K562 (cell line): ENCODE data around the gene EPSTI1. TPM values are rescaled to one million over a fixed set of nuclear protein-coding genes. Genes with fewer than 3 reads are reported as not detected.

ENCODE experiments used
- ATAC-seq: fragments of 200-7000 bp; cut with Tn5 transposase; 3 replicates; pipeline ENCODE4 v1.9.1; 2020; ENCODE audit warnings: moderate library complexity
- BruUV-seq: library from RNA; stranded (reverse); fragments of 400-500 nt; replicated peaks from 2 replicates; lab custom pipeline; 2021; lab: Mats Ljungman, UMichigan
- CTCF ChIA-PET: fragments of 300-600 bp; formaldehyde crosslinking; extraction: SDS; loops from one replicate; lab custom pipeline; 2021; ENCODE audit warnings: low intra/inter-chr PET ratio; lab: Yijun Ruan, JAX
- POLR2A ChIA-PET: fragments of 300-600, 350-650 bp; sonication (Branson Sonifier 250); formaldehyde crosslinking; extraction: SDS; loops from one replicate; lab custom pipeline; 2021; ENCODE audit warnings: antibody characterized with exemption, inconsistent platforms; lab: Yijun Ruan, JAX
- DNase-seq, 4 experiments: peaks; one replicate each; pipeline versions ENCODE4 v3.0.0 to v3.0.0-alpha.2; 2011 to 2018; ENCODE audit warnings: low spot score in 3 of 4, mixed read lengths in 3 of 4; ENCODE audit errors: extremely low read depth in 1 of 4
- FAIRE-seq: peaks from 2 replicates; lab custom pipeline; 2011; peaks lifted over from hg19 to GRCh38; lab: Jason Lieb, UNC
- H2AFZ ChIP-seq: 2 replicates; pipeline ENCODE4 v1.6.0; 2011; ENCODE audit warnings: low read depth, low read length, control low read depth, inconsistent platforms
- H3K27ac ChIP-seq: fragments of 200-600 bp; 3 replicates; pipeline ENCODE4 v1.8.0; 2011; ENCODE audit warnings: low read depth, mild to moderate bottlenecking, control low read depth, inconsistent platforms, low read length, moderate library complexity, mixed read lengths; ENCODE audit errors: extremely low read depth
- H3K27me3 ChIP-seq, 2 experiments: fragments of 300-600 bp in 1 of 2; 2 replicates in 1 of 2; 3 replicates in 1 of 2; pipeline versions ENCODE4 v1.6.0 to v1.8.0; 2011; ENCODE audit warnings: inconsistent platforms in 2 of 2, low read length in 2 of 2, mild to moderate bottlenecking in 1 of 2, mixed read lengths in 1 of 2, moderate library complexity in 1 of 2; ENCODE audit not compliant: control insufficient read depth in 2 of 2, insufficient read depth in 2 of 2
- H3K36me3 ChIP-seq: fragments of 300-600 bp; 3 replicates; pipeline ENCODE4 v1.8.0; 2011; ENCODE audit warnings: mild to moderate bottlenecking, low read length, inconsistent platforms; ENCODE audit not compliant: control insufficient read depth, insufficient read depth
- H3K4me1 ChIP-seq, 2 experiments: fragments of 200-600 bp in 1 of 2; replicated peaks in 1 of 2; 2 replicates in 1 of 2; 3 replicates in 1 of 2; pipeline versions ENCODE4 v1.5.1 to v1.8.0; 2011; ENCODE audit warnings: inconsistent platforms in 2 of 2, low read length in 2 of 2, mild to moderate bottlenecking in 1 of 2, mixed read lengths in 1 of 2, moderate library complexity in 1 of 2; ENCODE audit not compliant: control insufficient read depth in 2 of 2, insufficient read depth in 2 of 2
- H3K4me2 ChIP-seq: 2 replicates; pipeline ENCODE4 v1.6.1; 2011; ENCODE audit warnings: low read length, control low read depth, inconsistent platforms, mixed read lengths; ENCODE audit not compliant: insufficient read depth
- H3K4me3 ChIP-seq: fragments of 200-600 bp; sonication (generic), shearing (Covaris generic); 2 replicates; pipeline ENCODE4 v1.5.1; 2016; ENCODE audit warnings: control low read depth, inconsistent platforms
- H3K79me2 ChIP-seq: fragments of 200-600 bp; 3 replicates; pipeline ENCODE4 v1.8.0; 2011; ENCODE audit warnings: low read length, inconsistent platforms; ENCODE audit not compliant: control insufficient read depth, insufficient read depth
- H3K9ac ChIP-seq, 2 experiments: 2 replicates each; pipeline versions ENCODE4 v1.6.0 to v1.6.1; 2011; ENCODE audit warnings: low read depth in 2 of 2, low read length in 2 of 2, control low read depth in 1 of 2, inconsistent platforms in 1 of 2, mild to moderate bottlenecking in 1 of 2, mixed read lengths in 1 of 2; ENCODE audit not compliant: insufficient read depth in 1 of 2
- H3K9me1 ChIP-seq: one replicate; pipeline ENCODE4 v1.6.0; 2011; ENCODE audit warnings: inconsistent platforms, mild to moderate bottlenecking, low read length, moderate library complexity; ENCODE audit not compliant: control insufficient read depth, insufficient read depth
- H3K9me3 ChIP-seq: replicated peaks from 2 replicates; pipeline ENCODE4 v1.5.1; 2011; ENCODE audit warnings: low read depth, low read length, inconsistent platforms; ENCODE audit not compliant: control insufficient read depth, insufficient read depth
- H4K20me1 ChIP-seq: replicated peaks from 2 replicates; pipeline ENCODE4 v1.6.1; 2011; ENCODE audit warnings: low read length, inconsistent platforms, mixed read lengths; ENCODE audit not compliant: control insufficient read depth, insufficient read depth
- ARID3A ChIP-seq: IDR thresholded peaks from 2 replicates; pipeline ENCODE4 v1.6.1; 2012; ENCODE audit warnings: low read depth, low read length, improper control_type of control experiment, borderline replicate concordance
- CBX2 ChIP-seq: fragments of 200-600 bp; sonication (generic); IDR thresholded peaks from one replicate; pipeline ENCODE4 v1.6.1; 2012; ENCODE audit warnings: mild to moderate bottlenecking, low read length, inconsistent platforms; ENCODE audit not compliant: insufficient read depth, poor library complexity, severe bottlenecking
- CEBPG ChIP-seq, 3 experiments: fragments of 200-800 bp in 1 of 3; sonication (Bioruptor generic) in 1 of 3; sonication (generic) in 1 of 3; formaldehyde crosslinking in 1 of 3; IDR thresholded peaks in 2 of 3; conservative IDR thresholded peaks in 1 of 3; 2 replicates each; pipeline versions ENCODE4 v1.6.1 to v1.8.0; 2016 to 2022; ENCODE audit warnings: missing compliant biosample characterization in 2 of 3, missing genetic modification characterization in 2 of 3, mild to moderate bottlenecking in 1 of 3, missing genetic modification reagents in 1 of 3
- CGGBP1 ChIP-seq: fragments of 250-450 bp; sonication (Bioruptor Pico); IDR thresholded peaks from 2 replicates; pipeline ENCODE4 v1.9.0; 2021; ENCODE audit warnings: mild to moderate bottlenecking
- CREB3L1 ChIP-seq: fragments of 450-650 bp; IDR thresholded peaks from 2 replicates; pipeline ENCODE4 v1.6.1; 2014; ENCODE audit warnings: low read depth, mild to moderate bottlenecking, moderate library complexity, borderline replicate concordance
- CTBP1 ChIP-seq: fragments of 450-650 bp; IDR thresholded peaks from 2 replicates; pipeline ENCODE4 v1.6.1; 2016; ENCODE audit warnings: borderline replicate concordance
- EGR1 ChIP-seq: fragments of 450-650 bp; conservative IDR thresholded peaks from 2 replicates; pipeline ENCODE4 v1.6.1; 2017; ENCODE audit warnings: mild to moderate bottlenecking
- KAT2B ChIP-seq: IDR thresholded peaks from one replicate; pipeline ENCODE4 v1.6.1; 2012; ENCODE audit warnings: low read depth, mild to moderate bottlenecking, control low read depth, inconsistent platforms, low read length, moderate library complexity
- NFYB ChIP-seq: IDR thresholded peaks from 2 replicates; pipeline ENCODE4 v1.6.1; 2011; ENCODE audit warnings: mild to moderate bottlenecking, moderate library complexity; ENCODE audit not compliant: insufficient read length; ENCODE audit errors: extremely low read depth
- PATZ1 ChIP-seq: fragments of 250-450 bp; sonication (Bioruptor Pico); IDR thresholded peaks from 2 replicates; pipeline ENCODE4 v1.5.0; 2020; ENCODE audit warnings: mild to moderate bottlenecking, borderline replicate concordance
- USF1 ChIP-seq: sonication (generic); formaldehyde crosslinking; IDR thresholded peaks from 2 replicates; pipeline ENCODE4 v1.9.0; 2022; ENCODE audit warnings: mild to moderate bottlenecking, missing genetic modification reagents
- ZBED1 ChIP-seq: IDR thresholded peaks from 2 replicates; pipeline ENCODE4 v1.6.1; 2014
- ZBTB2 ChIP-seq: fragments of 450-650 bp; IDR thresholded peaks from 2 replicates; pipeline ENCODE4 v1.6.1; 2016; ENCODE audit warnings: antibody characterized with exemption
- ZKSCAN3 ChIP-seq: fragments of 250-450 bp; sonication (Bioruptor Pico); IDR thresholded peaks from 2 replicates; pipeline ENCODE4 v1.4.0; 2020
- WGBS: fragments of 100-300 bp; shearing (Covaris generic); methylation state at CpG from one replicate; pipeline ENCODE4 v1.1.6; 2016; ENCODE audit warnings: low coverage, mixed read lengths; ENCODE audit not compliant: insufficient coverage; ENCODE audit errors: missing lambda C conversion rate; 5-methylcytosine and 5-hydroxymethylcytosine counted together
- in situ Hi-C: fragments of 300-500 bp; cut with MboI; formaldehyde crosslinking; loops from 4 replicates; pipeline ENCODE4 v1.15.0; 2018; ENCODE audit warnings: inconsistent platforms, mixed read lengths
- intact Hi-C: fragments of 100-400 bp; cut with micrococcal nuclease; formaldehyde crosslinking; loops from 2 replicates; pipeline ENCODE4 v1.14.2; 2022
- polyA plus RNA-seq, 8 experiments: library from polyadenylated mRNA; depleted of rRNA in 4 of 8; stranded (reverse) in 5 of 8; unstranded in 3 of 8; fragments of >200 nt; fragmentation: Nextera tagmentation in 2 of 8; fragmentation: Illumina TruSeq in 1 of 8; extraction: Ambion mirVana in 2 of 8; extraction: Trizol in 1 of 8; gene quantifications; 2 replicates each; pipeline versions ENCODE4 v1.2.1 to v1.2.3, GENCODE V29; 2011 to 2014; ENCODE audit warnings: inconsistent platforms in 1 of 8, missing spikeins in 1 of 8
- total RNA-seq, 7 experiments: library from RNA; depleted of rRNA in 6 of 7; stranded (reverse); fragments of >200 nt in 6 of 7; fragmentation: Illumina TruSeq in 2 of 7; extraction: Trizol in 2 of 7; gene quantifications; 2 replicates each; pipeline versions ENCODE4 v1.2.1 to v1.2.3, GENCODE V29; 2011 to 2021; ENCODE audit warnings: low replicate concordance in 1 of 7

Gene EPSTI1
- total and polyA plus RNA-seq, 9 of the 15 experiments (the other 6 are each of a cell fraction or from before 2014, with no cell fraction given): 0.18 to 1.0 TPM; not detected in 7

- intact Hi-C loops: no loop called here
- ChIA-PET POLR2A (interaction anchor here (0.6 kb wide), 1 partner anchor 23 kb away, joined by 4 read pairs; no protein-coding TSS in a partner anchor), CTCF (no interaction called here)
- no peaks in the 10 kb centered on the region for H4K20me1 ChIP-seq
- 14% methylated on average over 2 of the region's 2 CpGs for WGBS
- H3K9me3 ChIP-seq: no peaks in the 10 kb centered on the region
- H3K9ac ChIP-seq: no peak overlapping the region
- no peaks in the 10 kb centered on the region for H3K9me1 ChIP-seq
- no peak for ATAC-seq
- no peak overlapping the region for H3K27ac ChIP-seq
- no peak overlapping the region for H3K4me2 ChIP-seq
- no TSS peak for BruUV-seq
- no peak for FAIRE-seq
- in situ Hi-C loops: no loop called here
- no peak for DNase-seq
- H3K4me1 ChIP-seq: peaks cover 0 to 5% of the 10 kb centered on the region in 2 experiments; a peak in 2 of 5 replicates
- no peak overlapping the region for H3K4me3 ChIP-seq
- no peaks in the 10 kb centered on the region for H3K79me2 ChIP-seq
- H2AFZ ChIP-seq: no peak overlapping the region
- H3K36me3 ChIP-seq: no peaks in the 10 kb centered on the region
- H3K27me3 ChIP-seq: peaks cover 0 to 7% of the 10 kb centered on the region in 2 experiments; a peak in 2 of 5 replicates
- TF ChIP-seq CTBP1 (no peak), CBX2 (no peak), KAT2B (no peak), CEBPG (CRISPR knock-in tag; IDR thresholded peaks at IDR 0.05) (no peak), CEBPG (tag; conservative IDR thresholded peaks at IDR 0.05 in 1 of 2, IDR thresholded peaks at IDR 0.05 in 1 of 2) (no peak), ZKSCAN3 (CRISPR knock-in tag) (no peak), USF1 (CRISPR knock-in tag) (no peak), CREB3L1 (no peak), ZBTB2 (no peak), ZBED1 (no peak), ARID3A (no peak), CGGBP1 (CRISPR knock-in tag) (no peak), NFYB (no peak), PATZ1 (CRISPR knock-in tag) (no peak), EGR1 (no peak)
These were observed 34.2 kb upstream of the EPSTI1 start for GRCh38 chr13:43026262-43026661.
